LNCaP clone FGC (cell line): ENCODE data around the gene CHEK2.

ENCODE experiments used
- DNase-seq: peaks from one replicate; pipeline ENCODE4 v3.0.0-alpha.2; 2011; ENCODE audit warnings: low read depth
- H3K4me3 ChIP-seq: 2 replicates; pipeline ENCODE4 v1.5.1; 2011; ENCODE audit warnings: mild to moderate bottlenecking, low read depth, low read length, control low read depth
- CTCF ChIP-seq: IDR thresholded peaks from 2 replicates; pipeline ENCODE4 v1.5.1; 2012; ENCODE audit warnings: mild to moderate bottlenecking; ENCODE audit not compliant: control insufficient read depth, insufficient read depth; ENCODE audit errors: extremely low read depth

Gene CHEK2

GRCh38 chr22:28728621-28729313, 12.9 kb downstream of the CHEK2 start:
- TF ChIP-seq CTCF, result no peak
- DNase-seq, result no peak
- no peak overlapping the region for H3K4me3 ChIP-seq

GRCh38 chr22:28728002-28728401, 13.6 kb downstream of the CHEK2 start:
- no peak overlapping the region for H3K4me3 ChIP-seq
- no peak for TF ChIP-seq CTCF
- DNase-seq, result no peak

GRCh38 chr22:28718044-28718443, 23.6 kb downstream of the CHEK2 start:
- no peak for TF ChIP-seq CTCF
- DNase-seq, result no peak
- H3K4me3 ChIP-seq, result no peak overlapping the region

- no peak for DNase-seq
- TF ChIP-seq CTCF, result no peak
- no peak overlapping the region for H3K4me3 ChIP-seq
Measured at GRCh38 chr22:28716686-28717085, 24.9 kb downstream of the CHEK2 start.

GRCh38 chr22:28715611-28716010, 26.0 kb downstream of the CHEK2 start:
- DNase-seq, result no peak
- TF ChIP-seq CTCF, result no peak
- no peak overlapping the region for H3K4me3 ChIP-seq

- TF ChIP-seq CTCF, result no peak
Measured at GRCh38 chr22:28714043-28714628, 27.5 kb downstream of the CHEK2 start.

More at GRCh38 chr22:28714043-28714628, 27.5 kb downstream of the CHEK2 start:
- DNase-seq, result no peak
- no peak overlapping the region for H3K4me3 ChIP-seq
